Endothelial cell (in vitro differentiated cells): ENCODE measurements around the gene JOSD2. TPM values are rescaled to one million over a fixed set of nuclear protein-coding genes. Genes with fewer than 3 reads are reported as not detected.
A peak's percentile ranks its signal among the peaks of the same experiment; 100 is the strongest.

Experiments
- DNase-seq: peaks from one replicate; pipeline ENCODE4 v3.0.0; 2021; ENCODE audit warnings: low spot score
- H3K27ac Mint-ChIP-seq: one replicate; pipeline ENCODE4 v1.8.0; 2021; ENCODE audit warnings: mixed read lengths, inconsistent platforms; ENCODE audit not compliant: unreplicated experiment
- H3K27me3 Mint-ChIP-seq: one replicate; pipeline ENCODE4 v1.8.0; 2021; ENCODE audit warnings: mild to moderate bottlenecking, moderate library complexity, mixed read lengths, inconsistent platforms; ENCODE audit not compliant: unreplicated experiment
- H3K36me3 Mint-ChIP-seq: one replicate; pipeline ENCODE4 v1.8.0; 2021; ENCODE audit warnings: mild to moderate bottlenecking, low read depth, mixed read lengths, inconsistent platforms; ENCODE audit not compliant: unreplicated experiment
- H3K4me1 Mint-ChIP-seq: one replicate; pipeline ENCODE4 v1.8.0; 2021; ENCODE audit warnings: mild to moderate bottlenecking, mixed read lengths, inconsistent platforms; ENCODE audit not compliant: unreplicated experiment
- H3K4me3 Mint-ChIP-seq: one replicate; pipeline ENCODE4 v1.8.0; 2021; ENCODE audit warnings: mild to moderate bottlenecking, mixed read lengths, inconsistent platforms; ENCODE audit not compliant: unreplicated experiment
- H3K9me3 Mint-ChIP-seq: one replicate; pipeline ENCODE4 v1.8.0; 2021; ENCODE audit warnings: mixed read lengths, inconsistent platforms; ENCODE audit not compliant: unreplicated experiment
- total RNA-seq: library from RNA; stranded (reverse); fragmentation: NEBNext Ultra II Directional; extraction: Animal tissue kit (Norgen Biotek cat#: 25700); gene quantifications from one replicate; pipeline ENCODE4 v1.2.1, GENCODE V29; 2021; ENCODE audit not compliant: unreplicated experiment
- TF ChIP-seq, protein P1 (sequence below): fragments of 200-600 bp; sonication (generic); IDR thresholded peaks from one replicate; pipeline ENCODE4 v1.5.0; 2021; ENCODE audit warnings: antibody characterized with exemption; ENCODE audit not compliant: unreplicated experiment

The JOSD2 gene
- total RNA-seq, 1 donor from 2014 or later = 0.46 TPM

DNA sequence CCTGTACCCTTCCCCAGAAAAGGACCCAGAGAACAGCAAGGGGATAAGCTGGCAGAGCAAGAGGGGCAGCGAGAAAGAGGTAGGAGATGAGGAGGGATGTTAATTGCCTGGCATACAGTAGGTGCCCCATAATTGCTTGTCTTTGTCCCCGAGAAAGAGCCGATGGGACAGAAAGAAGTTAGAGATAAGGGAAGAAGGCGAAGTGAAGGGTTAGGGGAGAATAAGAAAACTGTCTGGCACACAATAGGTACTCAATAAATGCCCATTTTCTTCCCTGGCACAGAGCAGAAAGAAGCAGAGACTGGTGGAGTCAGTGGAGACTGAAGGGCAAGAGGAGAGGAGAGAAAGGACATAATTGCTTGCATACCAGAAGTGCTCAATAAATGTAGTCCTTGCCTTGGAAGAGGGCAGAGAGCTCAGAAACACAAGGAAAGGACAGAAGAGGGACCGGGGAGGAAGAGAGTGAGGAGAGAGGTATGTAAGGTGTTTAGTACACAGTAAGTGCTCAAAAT is 15.9 kb downstream of the JOSD2 start:
- peaks cover 24% of the 10 kb centered on the region for H3K27me3 Mint-ChIP-seq

DNA sequence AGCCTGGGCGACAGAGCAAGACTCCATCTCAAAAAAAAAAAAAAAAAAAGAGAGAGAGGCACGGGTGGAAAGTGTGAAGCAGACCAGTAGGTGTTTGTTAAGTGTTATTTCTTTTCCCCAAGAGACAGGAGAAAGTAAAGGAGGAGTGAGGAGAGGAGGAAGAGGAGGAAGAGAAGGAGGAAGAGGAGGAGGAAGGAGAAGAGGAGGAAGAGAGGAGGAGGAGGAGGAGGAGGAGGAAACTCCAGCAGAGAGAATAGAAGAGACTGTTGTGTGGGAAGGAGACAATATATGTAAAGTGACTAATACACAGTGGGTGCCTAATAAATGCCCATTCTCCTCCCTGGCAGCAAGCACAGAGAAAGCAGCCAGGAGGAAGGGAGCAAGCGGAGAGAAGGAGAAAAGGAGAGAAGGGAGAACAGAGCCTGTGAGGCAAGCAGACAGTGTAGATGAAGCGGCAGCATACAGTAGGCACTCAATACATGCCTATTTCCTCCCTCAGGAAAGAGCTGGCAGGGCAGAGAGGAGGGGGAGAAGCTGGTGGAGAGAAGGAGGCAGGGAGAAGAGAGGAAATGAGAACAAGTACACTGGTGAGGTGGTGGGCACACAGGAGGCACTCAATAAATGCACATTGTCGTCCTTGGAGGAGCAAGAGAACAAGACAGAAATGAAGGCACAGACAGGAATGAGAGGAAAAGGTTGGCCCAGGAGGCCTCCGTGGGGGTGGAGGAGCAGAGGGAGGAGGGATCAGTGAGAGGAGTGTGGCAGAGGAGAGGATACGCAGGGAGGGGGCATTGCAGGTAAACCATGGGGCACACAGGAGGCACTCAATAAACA is 16.6 kb downstream of the JOSD2 start:
- H3K36me3 Mint-ChIP-seq = peaks cover 29% of the 10 kb centered on the region
- no peak overlapping the region for H3K27ac Mint-ChIP-seq
- TF ChIP-seq, protein P1, sequence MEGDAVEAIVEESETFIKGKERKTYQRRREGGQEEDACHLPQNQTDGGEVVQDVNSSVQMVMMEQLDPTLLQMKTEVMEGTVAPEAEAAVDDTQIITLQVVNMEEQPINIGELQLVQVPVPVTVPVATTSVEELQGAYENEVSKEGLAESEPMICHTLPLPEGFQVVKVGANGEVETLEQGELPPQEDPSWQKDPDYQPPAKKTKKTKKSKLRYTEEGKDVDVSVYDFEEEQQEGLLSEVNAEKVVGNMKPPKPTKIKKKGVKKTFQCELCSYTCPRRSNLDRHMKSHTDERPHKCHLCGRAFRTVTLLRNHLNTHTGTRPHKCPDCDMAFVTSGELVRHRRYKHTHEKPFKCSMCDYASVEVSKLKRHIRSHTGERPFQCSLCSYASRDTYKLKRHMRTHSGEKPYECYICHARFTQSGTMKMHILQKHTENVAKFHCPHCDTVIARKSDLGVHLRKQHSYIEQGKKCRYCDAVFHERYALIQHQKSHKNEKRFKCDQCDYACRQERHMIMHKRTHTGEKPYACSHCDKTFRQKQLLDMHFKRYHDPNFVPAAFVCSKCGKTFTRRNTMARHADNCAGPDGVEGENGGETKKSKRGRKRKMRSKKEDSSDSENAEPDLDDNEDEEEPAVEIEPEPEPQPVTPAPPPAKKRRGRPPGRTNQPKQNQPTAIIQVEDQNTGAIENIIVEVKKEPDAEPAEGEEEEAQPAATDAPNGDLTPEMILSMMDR = no peak
- H3K27me3 Mint-ChIP-seq = peaks cover 24% of the 10 kb centered on the region
- H3K9me3 Mint-ChIP-seq = peaks cover 34% of the 10 kb centered on the region
- H3K4me3 Mint-ChIP-seq = no peak overlapping the region
- H3K4me1 Mint-ChIP-seq = no peaks in the 10 kb centered on the region
- no peak for DNase-seq

More for the DNA sequence above, 15.9 kb downstream of the JOSD2 start:
- peaks cover 29% of the 10 kb centered on the region for H3K36me3 Mint-ChIP-seq
- H3K4me3 Mint-ChIP-seq = no peak overlapping the region
- no peak for DNase-seq
- peak overlapping the region; percentile 44 for H3K27ac Mint-ChIP-seq
- H3K9me3 Mint-ChIP-seq = peaks cover 34% of the 10 kb centered on the region
- TF ChIP-seq, protein P1 = no peak
- H3K4me1 Mint-ChIP-seq = no peaks in the 10 kb centered on the region

DNA sequence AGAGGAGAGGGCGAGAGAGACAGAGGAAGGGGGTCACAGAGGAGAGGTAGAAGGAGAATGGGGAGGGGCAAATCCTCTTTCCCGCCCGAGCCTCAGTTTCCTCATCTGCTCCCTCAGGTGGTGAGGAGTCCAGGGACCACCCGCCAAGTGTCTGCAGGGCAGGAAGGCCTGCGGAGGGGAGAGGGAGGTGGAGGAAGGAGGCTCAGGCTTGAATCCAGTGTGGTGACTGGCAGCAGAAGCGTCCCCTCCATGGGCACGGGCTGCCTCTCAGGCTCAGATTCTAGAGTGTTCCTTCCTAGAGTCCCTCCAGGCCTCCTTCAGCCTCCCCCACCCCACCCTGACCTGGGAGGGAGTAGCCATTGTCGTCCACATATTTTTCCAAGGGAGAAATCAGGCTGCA is 17.8 kb downstream of the JOSD2 start:
- TF ChIP-seq, protein P1 = no peak
- Mint-ChIP-seq H3K4me1 (no peaks in the 10 kb centered on the region), H3K4me3 (no peak overlapping the region), H3K27ac (no peak overlapping the region), H3K36me3 (peaks cover 34% of the 10 kb centered on the region), H3K27me3 (peaks cover 28% of the 10 kb centered on the region), H3K9me3 (peaks cover 44% of the 10 kb centered on the region)
- DNase-seq = no peak

DNA sequence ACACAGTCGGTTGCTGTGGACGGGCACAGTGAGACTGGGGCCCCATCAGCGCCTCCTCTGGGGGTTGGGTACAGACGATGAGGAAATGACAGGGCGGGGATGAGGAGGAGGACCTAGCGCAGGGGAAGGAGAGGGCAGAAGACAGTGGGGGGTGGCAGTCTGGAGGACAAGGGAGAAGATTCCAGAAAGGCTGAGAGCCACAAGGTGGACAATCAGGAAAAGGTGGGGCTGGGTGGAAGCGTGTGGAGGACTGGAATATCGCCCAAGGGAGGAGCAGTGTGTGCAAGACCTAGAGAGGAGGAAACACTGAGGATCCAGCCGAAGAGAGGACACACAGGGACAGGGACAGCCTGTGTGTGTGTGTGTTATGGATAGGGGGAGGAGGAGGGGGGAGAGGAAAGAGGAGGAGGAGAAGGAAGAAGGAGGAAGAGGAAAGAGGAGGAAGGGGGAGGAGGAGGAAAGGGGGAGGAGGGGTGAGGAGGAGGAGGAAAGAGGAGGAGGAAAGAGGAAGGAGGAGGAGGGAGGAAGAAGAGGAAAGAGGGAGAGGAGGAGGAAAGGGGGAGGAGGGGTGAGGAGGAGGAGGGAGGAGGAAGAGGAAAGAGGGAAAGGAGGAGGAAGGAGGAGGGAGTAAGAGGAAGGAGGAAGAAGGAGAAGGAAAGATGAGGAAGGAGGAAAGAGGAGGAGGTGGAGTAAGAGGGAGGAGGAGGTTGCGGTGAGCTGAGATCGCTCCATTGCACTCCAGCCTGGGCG is 18.5 kb downstream of the JOSD2 start:
- Mint-ChIP-seq H3K9me3 (peaks cover 44% of the 10 kb centered on the region), H3K27me3 (peaks cover 28% of the 10 kb centered on the region), H3K4me3 (no peak overlapping the region), H3K27ac (no peak overlapping the region), H3K36me3 (peaks cover 34% of the 10 kb centered on the region), H3K4me1 (no peaks in the 10 kb centered on the region)
- TF ChIP-seq, protein P1 = no peak
- no peak for DNase-seq
